ENCODE measurements around the gene TCEANC2. TPM values are rescaled to one million over a fixed set of nuclear protein-coding genes. Genes with fewer than 3 reads are reported as not detected.

TCEANC2 gene
- total RNA-seq, 1 experiment from 2014 or later: 8.4 TPM

GRCh38 chr1:54134295-54134694 lies 80.9 kb downstream of the TCEANC2 start:
- intact Hi-C loops (cut with micrococcal nuclease; ENCODE audit: unreplicated experiment): no loop called here

GRCh38 chr1:54135436-54136120 lies 82.2 kb downstream of the TCEANC2 start:
- no peaks in the 10 kb centered on the region for H3K9me3 Mint-ChIP-seq (ENCODE audit: low read depth, unreplicated experiment)
- no peak for TF ChIP-seq CTCF (IDR thresholded peaks at IDR 0.05; ENCODE audit: unreplicated experiment)
- CTCF ChIA-PET: interaction anchor here (1.5 kb wide), 1 partner anchor 55 kb away, joined by 5 read pairs; no protein-coding TSS in a partner anchor
- no peaks in the 10 kb centered on the region for H3K36me3 Mint-ChIP-seq (ENCODE audit: insufficient read depth, unreplicated experiment)
- BruUV-seq (replicated peaks): no TSS peak
- no peak overlapping the region for H3K27ac Mint-ChIP-seq (ENCODE audit: unreplicated experiment)
- H3K4me1 Mint-ChIP-seq (ENCODE audit: low read depth, unreplicated experiment): no peaks in the 10 kb centered on the region
- intact Hi-C loops (cut with micrococcal nuclease; ENCODE audit: unreplicated experiment): no loop called here
- DNase-seq: no peak
- no peak overlapping the region for H3K4me3 Mint-ChIP-seq (ENCODE audit: low read depth, unreplicated experiment)
- peaks cover 26% of the 10 kb centered on the region for H3K27me3 Mint-ChIP-seq (ENCODE audit: unreplicated experiment)

More at GRCh38 chr1:54134295-54134694, 80.9 kb downstream of the TCEANC2 start:
- Mint-ChIP-seq H3K36me3 (ENCODE audit: insufficient read depth, unreplicated experiment) (no peaks in the 10 kb centered on the region), H3K4me1 (ENCODE audit: low read depth, unreplicated experiment) (no peaks in the 10 kb centered on the region), H3K27ac (ENCODE audit: unreplicated experiment) (no peak overlapping the region), H3K27me3 (ENCODE audit: unreplicated experiment) (peaks cover 34% of the 10 kb centered on the region), H3K9me3 (ENCODE audit: low read depth, unreplicated experiment) (no peaks in the 10 kb centered on the region), H3K4me3 (ENCODE audit: low read depth, unreplicated experiment) (no peak overlapping the region)
- no peak for DNase-seq
- no peak for TF ChIP-seq CTCF (IDR thresholded peaks at IDR 0.05; ENCODE audit: unreplicated experiment)
- no TSS peak for BruUV-seq (replicated peaks)
- CTCF ChIA-PET: no interaction called here

- H3K4me3 Mint-ChIP-seq (ENCODE audit: low read depth, unreplicated experiment): no peak overlapping the region
- DNase-seq: no peak
- no peaks in the 10 kb centered on the region for H3K36me3 Mint-ChIP-seq (ENCODE audit: insufficient read depth, unreplicated experiment)
- TF ChIP-seq CTCF (IDR thresholded peaks at IDR 0.05; ENCODE audit: unreplicated experiment): no peak
- H3K27ac Mint-ChIP-seq (ENCODE audit: unreplicated experiment): no peak overlapping the region
- no TSS peak for BruUV-seq (replicated peaks)
- CTCF ChIA-PET: interaction anchor here (1.5 kb wide), 1 partner anchor 55 kb away, joined by 5 read pairs; no protein-coding TSS in a partner anchor
- H3K9me3 Mint-ChIP-seq (ENCODE audit: low read depth, unreplicated experiment): no peaks in the 10 kb centered on the region
- no peaks in the 10 kb centered on the region for H3K4me1 Mint-ChIP-seq (ENCODE audit: low read depth, unreplicated experiment)
- intact Hi-C loops (cut with micrococcal nuclease; ENCODE audit: unreplicated experiment): no loop called here
- peaks cover 25% of the 10 kb centered on the region for H3K27me3 Mint-ChIP-seq (ENCODE audit: unreplicated experiment)
Measured at GRCh38 chr1:54136269-54136896, 83.0 kb downstream of the TCEANC2 start.

GRCh38 chr1:54136963-54137533 lies 83.6 kb downstream of the TCEANC2 start:
- H3K4me3 Mint-ChIP-seq (ENCODE audit: low read depth, unreplicated experiment): no peak overlapping the region
- CTCF ChIA-PET: interaction anchor here (1.5 kb wide), 1 partner anchor 56 kb away, joined by 5 read pairs; no protein-coding TSS in a partner anchor
- peaks cover 21% of the 10 kb centered on the region for H3K27me3 Mint-ChIP-seq (ENCODE audit: unreplicated experiment)
- no peaks in the 10 kb centered on the region for H3K4me1 Mint-ChIP-seq (ENCODE audit: low read depth, unreplicated experiment)
- no peaks in the 10 kb centered on the region for H3K36me3 Mint-ChIP-seq (ENCODE audit: insufficient read depth, unreplicated experiment)
- H3K27ac Mint-ChIP-seq (ENCODE audit: unreplicated experiment): no peak overlapping the region
- H3K9me3 Mint-ChIP-seq (ENCODE audit: low read depth, unreplicated experiment): no peaks in the 10 kb centered on the region
- intact Hi-C loops (cut with micrococcal nuclease; ENCODE audit: unreplicated experiment): no loop called here
- DNase-seq: no peak
- BruUV-seq (replicated peaks): no TSS peak
- TF ChIP-seq CTCF (IDR thresholded peaks at IDR 0.05; ENCODE audit: unreplicated experiment): no peak
